Activated T-helper 17 cell treated with anti-CD3 and anti-CD28 coated beads, Interleukin-2, amount 50 U/mL, for 72 hours (primary cell): ENCODE results near the gene C1D. TPM values are rescaled to one million over a fixed set of nuclear protein-coding genes. Genes with fewer than 3 reads are reported as not detected.
"Not testable (repeated sequence)": the region's sequence is repeated elsewhere in the genome, so short reads cannot be mapped to it uniquely, and the experiment has no call there.

ENCODE experiments used
- ATAC-seq: fragments of 150-1000 bp; cut with Tn5 transposase; replicated peaks from 2 replicates; pipeline ENCODE4 v1.10.0; 2021; ENCODE audit warnings: mild to moderate bottlenecking, moderate library complexity
- H3K27ac Mint-ChIP-seq: one replicate; pipeline ENCODE4 v1.8.0; 2022; ENCODE audit warnings: mixed read lengths
- H3K27me3 Mint-ChIP-seq: one replicate; pipeline ENCODE4 v1.8.0; 2022; ENCODE audit warnings: mixed read lengths
- H3K36me3 Mint-ChIP-seq: one replicate; pipeline ENCODE4 v1.8.0; 2022; ENCODE audit warnings: low read depth, mild to moderate bottlenecking, mixed read lengths
- H3K4me1 Mint-ChIP-seq: one replicate; pipeline ENCODE4 v1.8.0; 2022; ENCODE audit warnings: mixed read lengths
- H3K4me3 Mint-ChIP-seq: one replicate; pipeline ENCODE4 v1.8.0; 2022; ENCODE audit warnings: mild to moderate bottlenecking, mixed read lengths
- H3K9me3 Mint-ChIP-seq: one replicate; pipeline ENCODE4 v1.8.0; 2022; ENCODE audit warnings: mixed read lengths
- total RNA-seq, 2 donors: library from RNA; stranded (reverse); gene quantifications; one replicate each; pipeline ENCODE4 v1.2.3, GENCODE V29; 2022

Gene C1D
- total RNA-seq, 2 donors from 2014 or later = 16.8 to 17.8 TPM

GRCh38 chr2:67999332-67999731 is 63.5 kb downstream of the C1D start:
- Mint-ChIP-seq H3K36me3 (no peaks in the 10 kb centered on the region), H3K4me1 (no peaks in the 10 kb centered on the region), H3K4me3 (no peak overlapping the region), H3K27me3 (peaks cover 20% of the 10 kb centered on the region), H3K9me3 (no peaks in the 10 kb centered on the region), H3K27ac (no peak overlapping the region)
- no peak for ATAC-seq

- Mint-ChIP-seq H3K36me3 (no peaks in the 10 kb centered on the region), H3K4me3 (no peak overlapping the region), H3K4me1 (no peaks in the 10 kb centered on the region), H3K9me3 (no peaks in the 10 kb centered on the region), H3K27me3 (peaks cover 17% of the 10 kb centered on the region), H3K27ac (no peak overlapping the region)
- no peak for ATAC-seq
Observed at GRCh38 chr2:67997903-67998302, 64.9 kb downstream of the C1D start.

GRCh38 chr2:67997528-67997900 is 65.3 kb downstream of the C1D start:
- Mint-ChIP-seq H3K27ac (no peak overlapping the region), H3K27me3 (peaks cover 18% of the 10 kb centered on the region)

GRCh38 chr2:67996772-67997527 is 65.9 kb downstream of the C1D start:
- ATAC-seq = no peak
- Mint-ChIP-seq H3K9me3 (peaks cover 4% of the 10 kb centered on the region), H3K4me3 (no peak overlapping the region), H3K27me3 (peaks cover 19% of the 10 kb centered on the region), H3K36me3 (no peaks in the 10 kb centered on the region), H3K27ac (no peak overlapping the region), H3K4me1 (no peaks in the 10 kb centered on the region)

More at GRCh38 chr2:67997528-67997900, 65.3 kb downstream of the C1D start:
- Mint-ChIP-seq H3K36me3 (no peaks in the 10 kb centered on the region), H3K4me3 (no peak overlapping the region), H3K9me3 (peaks cover 2% of the 10 kb centered on the region), H3K4me1 (no peaks in the 10 kb centered on the region)
- ATAC-seq = no peak

GRCh38 chr2:67994716-67995115 is 68.1 kb downstream of the C1D start:
- Mint-ChIP-seq H3K36me3 (no peaks in the 10 kb centered on the region), H3K4me1 (no peaks in the 10 kb centered on the region), H3K4me3 (no peak overlapping the region), H3K9me3 (peaks cover 4% of the 10 kb centered on the region), H3K27ac (no peak overlapping the region), H3K27me3 (peaks cover 13% of the 10 kb centered on the region)
- ATAC-seq = no peak

- not testable (repeated sequence) for H3K4me3 Mint-ChIP-seq, H3K36me3 Mint-ChIP-seq, ATAC-seq, H3K27me3 Mint-ChIP-seq, H3K27ac Mint-ChIP-seq, H3K9me3 Mint-ChIP-seq, H3K4me1 Mint-ChIP-seq
Observed at GRCh38 chr2:67994069-67994468, 68.7 kb downstream of the C1D start.

- Mint-ChIP-seq H3K4me1 (no peaks in the 10 kb centered on the region), H3K27me3 (peaks cover 10% of the 10 kb centered on the region)
Observed at GRCh38 chr2:67993329-67993728, 69.5 kb downstream of the C1D start.

GRCh38 chr2:67991456-67991855 is 71.3 kb downstream of the C1D start:
- no peak overlapping the region for H3K27ac Mint-ChIP-seq
- no peaks in the 10 kb centered on the region for H3K36me3 Mint-ChIP-seq
- peaks cover 10% of the 10 kb centered on the region for H3K27me3 Mint-ChIP-seq
- no peak for ATAC-seq
- H3K9me3 Mint-ChIP-seq = peaks cover 4% of the 10 kb centered on the region
- H3K4me3 Mint-ChIP-seq = no peak overlapping the region
- no peaks in the 10 kb centered on the region for H3K4me1 Mint-ChIP-seq

More at GRCh38 chr2:67993329-67993728, 69.5 kb downstream of the C1D start:
- Mint-ChIP-seq H3K4me3 (no peak overlapping the region), H3K36me3 (no peaks in the 10 kb centered on the region), H3K9me3 (peaks cover 4% of the 10 kb centered on the region), H3K27ac (no peak overlapping the region)
- no peak for ATAC-seq

Other genes starting within 250 kb of the C1D start
- 10 to 100 TPM; 10.1 to 27.7 TPM for gene PNO1, start 94.9 kb upstream of the C1D start, total RNA-seq
- 10 to 100 TPM; 54.1 to 70.0 TPM for gene PPP3R1, start 189.5 kb upstream of the C1D start, total RNA-seq